Tibial artery (tissue), 4 donors: ENCODE results near the gene FOXA3.

Experiments
- DNase-seq, 2 donors: peaks; one replicate each; pipeline ENCODE4 v3.0.0-alpha.2; 2019
- H3K27ac ChIP-seq, 2 donors: fragments of 200-600 bp; sonication (generic) in 1 of 2; 1 replicate in 1 of 2; 2 replicates in 1 of 2; pipeline ENCODE4 v1.5.1; 2018 to 2019; ENCODE audit warnings: mild to moderate bottlenecking in 1 of 2
- H3K27me3 ChIP-seq, 2 donors: fragments of 200-600 bp; sonication (generic) in 1 of 2; one replicate each; pipeline versions ENCODE4 v1.5.1 to v1.6.0; 2016 to 2019
- H3K36me3 ChIP-seq, 3 donors: fragments of 200-600 bp; sonication (generic) in 2 of 3; one replicate each; pipeline ENCODE4 v1.5.1; 2016 to 2019; ENCODE audit warnings: mild to moderate bottlenecking in 2 of 3
- H3K4me1 ChIP-seq, 4 donors: fragments of 200-600 bp; sonication (generic) in 2 of 4; 1 replicate in 3 of 4; 2 replicates in 1 of 4; pipeline ENCODE4 v1.5.1; 2016 to 2019
- H3K4me3 ChIP-seq, 2 donors: fragments of 200-600 bp; sonication (generic) in 1 of 2; 1 replicate in 1 of 2; 2 replicates in 1 of 2; pipeline ENCODE4 v1.5.1; 2018 to 2019; ENCODE audit warnings: mild to moderate bottlenecking in 2 of 2
- H3K9me3 ChIP-seq, 3 donors: fragments of 200-600 bp; sonication (generic) in 1 of 3; one replicate each; pipeline ENCODE4 v1.5.1; 2016 to 2019
- intact Hi-C: fragments of 100-400 bp; cut with DNase I; formaldehyde crosslinking; loops from one replicate; pipeline ENCODE4 v1.15.0; 2023; ENCODE audit warnings: low total_unique reads
- TF ChIP-seq, protein P1 (sequence below), 2 experiments: fragments of 200-600 bp in 1 of 2; fragments of 450-650 bp in 1 of 2; IDR thresholded peaks; one replicate each; pipeline ENCODE4 v1.5.1; 2017 to 2019; ENCODE audit warnings: antibody characterized with exemption in 2 of 2, mild to moderate bottlenecking in 1 of 2, moderate library complexity in 1 of 2

The FOXA3 gene

GRCh38 chr19:45913874-45914830, 50.0 kb downstream of the FOXA3 start, which contains the start of gene NANOS2:
TSS of gene NANOS2 (minus strand) at chr19:45914778. CDS start at chr19:45914693, 85 bp downstream.
- TF ChIP-seq, protein P1, sequence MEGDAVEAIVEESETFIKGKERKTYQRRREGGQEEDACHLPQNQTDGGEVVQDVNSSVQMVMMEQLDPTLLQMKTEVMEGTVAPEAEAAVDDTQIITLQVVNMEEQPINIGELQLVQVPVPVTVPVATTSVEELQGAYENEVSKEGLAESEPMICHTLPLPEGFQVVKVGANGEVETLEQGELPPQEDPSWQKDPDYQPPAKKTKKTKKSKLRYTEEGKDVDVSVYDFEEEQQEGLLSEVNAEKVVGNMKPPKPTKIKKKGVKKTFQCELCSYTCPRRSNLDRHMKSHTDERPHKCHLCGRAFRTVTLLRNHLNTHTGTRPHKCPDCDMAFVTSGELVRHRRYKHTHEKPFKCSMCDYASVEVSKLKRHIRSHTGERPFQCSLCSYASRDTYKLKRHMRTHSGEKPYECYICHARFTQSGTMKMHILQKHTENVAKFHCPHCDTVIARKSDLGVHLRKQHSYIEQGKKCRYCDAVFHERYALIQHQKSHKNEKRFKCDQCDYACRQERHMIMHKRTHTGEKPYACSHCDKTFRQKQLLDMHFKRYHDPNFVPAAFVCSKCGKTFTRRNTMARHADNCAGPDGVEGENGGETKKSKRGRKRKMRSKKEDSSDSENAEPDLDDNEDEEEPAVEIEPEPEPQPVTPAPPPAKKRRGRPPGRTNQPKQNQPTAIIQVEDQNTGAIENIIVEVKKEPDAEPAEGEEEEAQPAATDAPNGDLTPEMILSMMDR (IDR thresholded peaks at IDR 0.05): no peak
- DNase-seq: no peak
- peaks cover 0 to 70% of the 10 kb centered on the region in 2 donors for H3K27me3 ChIP-seq
- no peaks in the 10 kb centered on the region for H3K9me3 ChIP-seq
- no peaks in the 10 kb centered on the region for H3K4me1 ChIP-seq
- no peak within 1 kb of the TSS for H3K27ac ChIP-seq
- H3K4me3 ChIP-seq: no peak within 1 kb of the TSS
- H3K36me3 ChIP-seq: no peaks in the 10 kb centered on the region
- intact Hi-C loops: no loop called here

DNA sequence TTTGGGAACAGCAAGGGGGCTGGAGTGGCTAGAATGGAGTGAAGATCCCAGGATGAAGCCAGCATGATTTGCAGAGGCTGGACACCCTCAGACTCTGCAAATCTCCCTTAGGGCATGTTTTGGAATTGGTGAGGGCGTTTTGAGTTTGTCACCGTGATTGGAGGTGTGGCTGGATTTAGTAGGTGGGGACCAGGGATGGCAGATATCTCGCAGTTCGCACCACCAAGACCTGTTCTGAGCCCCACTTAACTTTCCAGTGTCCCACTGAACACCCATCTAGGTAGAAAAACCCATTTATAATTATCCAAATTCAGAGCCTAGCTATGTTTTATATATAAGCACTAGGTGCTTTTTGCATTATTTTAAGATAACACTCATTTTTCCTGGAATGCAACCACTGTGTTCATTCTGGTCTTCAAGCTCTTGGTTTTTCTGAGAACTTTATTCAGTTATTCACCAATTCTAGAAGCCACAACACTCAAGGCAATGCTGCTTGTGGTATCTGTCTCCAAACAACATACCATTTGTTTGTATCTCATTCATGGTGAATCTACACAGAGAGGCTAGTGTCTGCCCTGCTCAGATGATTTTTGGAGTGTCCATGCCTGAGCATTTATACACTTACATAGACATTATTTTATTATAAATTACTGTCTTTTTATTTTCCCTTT, 53.4 kb downstream of the FOXA3 start:
- intact Hi-C loops: no loop called here
- H3K4me3 ChIP-seq: no peak overlapping the region
- no peak for DNase-seq
- peaks cover 0 to 62% of the 10 kb centered on the region in 2 donors for H3K27me3 ChIP-seq
- TF ChIP-seq, protein P1 (IDR thresholded peaks at IDR 0.05): no peak
- H3K9me3 ChIP-seq: no peaks in the 10 kb centered on the region
- H3K27ac ChIP-seq: no peak overlapping the region
- no peaks in the 10 kb centered on the region for H3K36me3 ChIP-seq
- no peaks in the 10 kb centered on the region for H3K4me1 ChIP-seq

- Histone ChIP-seq H3K4me1 (no peaks in the 10 kb centered on the region), H3K27ac (no peak overlapping the region), H3K27me3 (peaks cover 0 to 51% of the 10 kb centered on the region in 2 donors), H3K9me3 (no peaks in the 10 kb centered on the region), H3K36me3 (no peaks in the 10 kb centered on the region), H3K4me3 (no peak overlapping the region)
- no peak for DNase-seq
- TF ChIP-seq, protein P1 (IDR thresholded peaks at IDR 0.05): no peak
- intact Hi-C loops: no loop called here
These were observed 54.6 kb downstream of the FOXA3 start for GRCh38 chr19:45918721-45919120.

DNA sequence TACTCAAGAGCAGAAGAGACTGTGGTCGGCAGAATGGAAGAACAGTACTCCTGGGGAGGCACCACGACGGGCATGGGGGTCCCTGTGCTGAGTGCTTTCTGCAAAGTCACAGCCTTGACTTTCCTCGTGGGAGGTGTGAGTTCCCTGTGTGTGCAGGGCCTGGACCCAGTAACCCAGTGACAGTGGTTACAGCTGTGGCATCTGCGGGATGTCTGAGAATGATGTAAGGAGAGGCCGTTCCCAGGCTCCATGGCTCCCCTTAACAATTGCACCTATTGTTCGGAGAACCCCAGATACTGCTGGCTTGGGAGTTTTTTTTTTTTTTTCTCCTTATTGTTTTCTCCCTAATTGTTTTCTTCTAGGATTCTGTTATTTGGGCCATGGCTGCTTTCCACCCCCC, 55.6 kb downstream of the FOXA3 start:
- Histone ChIP-seq H3K27me3 (peaks cover 0 to 41% of the 10 kb centered on the region in 2 donors), H3K36me3 (no peaks in the 10 kb centered on the region), H3K4me3 (no peak overlapping the region), H3K27ac (no peak overlapping the region), H3K4me1 (no peaks in the 10 kb centered on the region), H3K9me3 (no peaks in the 10 kb centered on the region)
- intact Hi-C loops: loop anchor here (2.0 to 10.0 kb wide), 2 partner anchors 39 to 75 kb away; partner anchors contain the start of gene CCDC61
- TF ChIP-seq, protein P1 (IDR thresholded peaks at IDR 0.05): no peak
- no peak for DNase-seq

DNA sequence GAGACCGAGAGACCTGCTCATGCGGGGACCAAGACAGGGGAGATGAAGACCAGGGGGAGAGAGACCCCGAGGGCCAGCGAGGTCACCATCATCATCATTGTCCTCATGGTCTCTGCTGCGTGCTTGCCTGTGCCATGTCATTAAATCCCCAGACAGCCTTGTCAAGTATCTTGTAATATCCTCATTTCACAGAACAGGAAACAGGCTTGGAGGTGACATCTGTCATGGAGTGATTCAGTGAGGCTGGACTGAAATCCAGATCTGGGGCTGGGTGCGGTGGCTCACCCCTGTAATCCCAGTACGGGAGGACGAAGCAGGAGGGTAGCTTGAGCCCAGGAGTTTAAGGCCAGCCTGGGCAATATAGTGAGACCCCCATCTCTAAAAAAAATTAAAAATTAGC, 56.3 kb downstream of the FOXA3 start:
- no peak for DNase-seq
- Histone ChIP-seq H3K4me3 (no peak overlapping the region), H3K27me3 (peaks cover 0 to 36% of the 10 kb centered on the region in 2 donors), H3K27ac (no peak overlapping the region), H3K9me3 (no peaks in the 10 kb centered on the region), H3K36me3 (no peaks in the 10 kb centered on the region), H3K4me1 (no peaks in the 10 kb centered on the region)
- TF ChIP-seq, protein P1 (IDR thresholded peaks at IDR 0.05): no peak
- intact Hi-C loops: loop anchor here (2.0 to 10.0 kb wide), 2 partner anchors 40 to 74 kb away; partner anchors contain the start of gene CCDC61
